SH-SY5Y (cell line): ENCODE results near the gene MCM9.

Experiments used
- GATA2 ChIP-seq: IDR thresholded peaks from 2 replicates; pipeline ENCODE4 v1.6.1; 2011; ENCODE audit warnings: mild to moderate bottlenecking, low read depth, low read length
- GATA3 ChIP-seq: IDR thresholded peaks from 2 replicates; pipeline ENCODE4 v1.6.1; 2011; ENCODE audit warnings: low read depth, mild to moderate bottlenecking, low read length, moderate library complexity

- TF ChIP-seq GATA2 (no peak), GATA3 (no peak)
Measured at GRCh38 chr6:118864341-118865099, 70.4 kb downstream of the MCM9 start.
